BE2C (cell line): Measurements from ENCODE around the gene PRR5L.

ENCODE experiments used
- DNase-seq: peaks from one replicate; pipeline ENCODE4 v3.0.0-alpha.2; 2020
- H3K27me3 ChIP-seq: fragments of 250-450 bp; sonication (Bioruptor Pico); 2 replicates; pipeline ENCODE4 v1.5.1; 2020; ENCODE audit warnings: mild to moderate bottlenecking
- H3K36me3 ChIP-seq: fragments of 250-450 bp; sonication (Bioruptor Pico); 2 replicates; pipeline ENCODE4 v1.5.1; 2020; ENCODE audit warnings: mild to moderate bottlenecking
- H3K4me1 ChIP-seq: fragments of 250-450 bp; sonication (Bioruptor Pico); 2 replicates; pipeline ENCODE4 v1.5.1; 2020
- H3K4me3 ChIP-seq: 2 replicates; pipeline ENCODE4 v1.5.1; 2011; ENCODE audit warnings: low read depth, low read length
- H3K9me3 ChIP-seq: fragments of 250-450 bp; sonication (Bioruptor Pico); 2 replicates; pipeline ENCODE4 v1.5.1; 2020
- TF ChIP-seq, protein P1 (sequence below): IDR thresholded peaks from 2 replicates; pipeline ENCODE4 v1.5.1; 2012; ENCODE audit warnings: mild to moderate bottlenecking, low read depth, low read length

PRR5L gene

DNA sequence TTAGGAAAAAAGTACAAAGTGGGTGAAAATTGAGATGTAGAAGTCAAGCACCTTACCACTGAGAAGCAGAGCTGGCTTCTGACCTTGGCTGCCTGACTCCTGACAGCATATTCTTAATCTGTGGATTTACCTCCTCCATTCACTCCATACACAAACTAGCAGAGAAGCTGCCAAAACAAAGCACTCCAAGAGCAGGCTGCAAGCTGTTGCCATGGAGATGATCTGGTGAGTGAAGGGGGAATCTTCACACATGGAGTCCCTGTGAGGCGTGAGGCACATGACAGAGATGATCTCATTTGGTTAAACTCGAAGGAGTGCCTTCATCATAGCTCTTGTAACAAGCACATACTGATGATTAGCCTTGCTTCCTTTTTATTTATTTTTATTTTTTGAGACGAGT, 23.0 kb upstream of the PRR5L start:
- no peak overlapping the region for H3K4me3 ChIP-seq
- H3K36me3 ChIP-seq = no peaks in the 10 kb centered on the region; the same call in 1 of the 2 replicates
- H3K9me3 ChIP-seq = no peaks in the 10 kb centered on the region
- no peak for DNase-seq
- no peaks in the 10 kb centered on the region; the same call in 1 of the 2 replicates for H3K4me1 ChIP-seq
- H3K27me3 ChIP-seq = no peaks in the 10 kb centered on the region
- TF ChIP-seq, protein P1, sequence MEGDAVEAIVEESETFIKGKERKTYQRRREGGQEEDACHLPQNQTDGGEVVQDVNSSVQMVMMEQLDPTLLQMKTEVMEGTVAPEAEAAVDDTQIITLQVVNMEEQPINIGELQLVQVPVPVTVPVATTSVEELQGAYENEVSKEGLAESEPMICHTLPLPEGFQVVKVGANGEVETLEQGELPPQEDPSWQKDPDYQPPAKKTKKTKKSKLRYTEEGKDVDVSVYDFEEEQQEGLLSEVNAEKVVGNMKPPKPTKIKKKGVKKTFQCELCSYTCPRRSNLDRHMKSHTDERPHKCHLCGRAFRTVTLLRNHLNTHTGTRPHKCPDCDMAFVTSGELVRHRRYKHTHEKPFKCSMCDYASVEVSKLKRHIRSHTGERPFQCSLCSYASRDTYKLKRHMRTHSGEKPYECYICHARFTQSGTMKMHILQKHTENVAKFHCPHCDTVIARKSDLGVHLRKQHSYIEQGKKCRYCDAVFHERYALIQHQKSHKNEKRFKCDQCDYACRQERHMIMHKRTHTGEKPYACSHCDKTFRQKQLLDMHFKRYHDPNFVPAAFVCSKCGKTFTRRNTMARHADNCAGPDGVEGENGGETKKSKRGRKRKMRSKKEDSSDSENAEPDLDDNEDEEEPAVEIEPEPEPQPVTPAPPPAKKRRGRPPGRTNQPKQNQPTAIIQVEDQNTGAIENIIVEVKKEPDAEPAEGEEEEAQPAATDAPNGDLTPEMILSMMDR = no peak

DNA sequence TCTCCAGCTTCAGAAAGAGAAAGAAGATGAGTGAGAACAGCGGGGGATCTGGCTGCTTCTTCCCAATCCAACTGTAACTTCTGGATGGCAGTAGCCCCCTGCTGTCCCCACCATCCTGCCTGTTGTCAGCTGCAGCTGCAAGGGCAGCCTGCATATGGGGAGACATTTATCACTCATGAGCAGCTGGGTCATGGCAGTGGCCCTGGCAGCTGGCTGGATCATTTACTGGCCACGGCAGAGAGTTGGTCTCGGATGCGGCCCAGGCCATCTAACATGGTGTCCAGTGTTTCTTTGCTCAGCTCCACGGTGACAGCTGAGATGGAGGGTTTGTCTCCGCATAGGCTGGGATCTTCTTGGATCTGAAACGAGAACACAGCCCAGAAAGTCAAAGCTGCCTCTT, 21.7 kb upstream of the PRR5L start:
- Histone ChIP-seq H3K9me3 (no peaks in the 10 kb centered on the region), H3K4me1 (no peaks in the 10 kb centered on the region; the same call in 1 of the 2 replicates), H3K36me3 (no peaks in the 10 kb centered on the region; the same call in 1 of the 2 replicates), H3K27me3 (no peaks in the 10 kb centered on the region), H3K4me3 (no peak overlapping the region)
- TF ChIP-seq, protein P1 = no peak
- no peak for DNase-seq

DNA sequence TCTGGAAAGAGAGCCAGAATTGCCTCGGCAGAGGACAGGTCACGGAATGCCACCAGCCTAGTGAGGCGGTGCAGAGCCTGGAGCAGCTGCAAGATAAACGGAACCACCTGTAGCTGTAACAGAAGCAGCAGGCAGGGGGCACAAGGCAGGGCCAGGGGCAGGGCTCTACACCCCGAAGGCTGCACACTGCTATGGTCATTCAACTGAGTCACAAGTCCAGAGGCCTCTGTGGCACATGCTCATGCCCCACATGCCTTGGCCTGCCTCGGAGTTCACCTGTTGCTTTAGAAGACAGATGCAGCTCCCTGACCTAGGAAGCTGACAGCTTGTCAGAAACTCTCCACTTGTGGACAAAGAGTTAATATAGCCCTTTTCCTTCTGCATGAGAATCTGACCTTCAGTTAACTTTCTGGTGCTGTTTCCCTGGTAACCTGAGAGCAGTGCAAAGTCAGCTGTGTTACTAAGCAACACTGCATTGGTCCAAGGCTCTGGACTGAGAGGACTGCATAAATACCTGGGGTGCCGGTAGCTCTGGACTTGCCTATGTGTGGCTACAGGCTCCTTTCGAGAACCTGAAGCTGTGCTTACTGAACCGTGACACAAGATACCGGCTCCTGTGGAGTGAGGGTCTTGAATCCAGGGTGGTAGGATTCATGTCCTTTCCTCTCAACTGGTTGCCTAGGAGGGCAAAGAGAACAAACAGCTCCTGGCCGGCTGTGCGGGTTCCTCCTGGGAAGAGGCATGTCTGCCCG, 17.4 kb upstream of the PRR5L start:
- Histone ChIP-seq H3K36me3 (no peaks in the 10 kb centered on the region), H3K4me3 (no peak overlapping the region), H3K4me1 (no peaks in the 10 kb centered on the region), H3K27me3 (no peaks in the 10 kb centered on the region), H3K9me3 (no peaks in the 10 kb centered on the region)
- no peak for DNase-seq
- TF ChIP-seq, protein P1 = no peak

DNA sequence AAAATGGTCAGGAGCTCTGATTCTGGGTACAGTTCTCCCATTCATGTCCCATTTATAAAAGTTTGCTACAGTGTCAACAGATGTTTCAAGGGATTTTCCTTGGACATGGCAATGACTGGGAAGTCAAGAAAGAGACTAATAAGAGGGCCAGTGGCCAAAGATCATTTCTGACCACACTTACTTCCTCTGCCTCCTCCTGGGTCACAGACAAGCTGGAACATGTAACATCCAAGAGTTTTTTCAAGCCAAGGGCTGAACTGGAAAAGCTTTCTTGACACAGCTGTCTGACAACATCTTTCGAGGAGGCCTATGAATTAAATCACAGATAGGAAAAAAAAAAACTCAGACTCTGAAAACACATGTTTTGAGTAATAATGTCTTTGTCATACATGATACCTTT, 15.6 kb upstream of the PRR5L start:
- Histone ChIP-seq H3K4me3 (no peak overlapping the region), H3K4me1 (no peaks in the 10 kb centered on the region), H3K36me3 (no peaks in the 10 kb centered on the region), H3K27me3 (no peaks in the 10 kb centered on the region), H3K9me3 (no peaks in the 10 kb centered on the region)
- DNase-seq = no peak
- TF ChIP-seq, protein P1 = no peak

DNA sequence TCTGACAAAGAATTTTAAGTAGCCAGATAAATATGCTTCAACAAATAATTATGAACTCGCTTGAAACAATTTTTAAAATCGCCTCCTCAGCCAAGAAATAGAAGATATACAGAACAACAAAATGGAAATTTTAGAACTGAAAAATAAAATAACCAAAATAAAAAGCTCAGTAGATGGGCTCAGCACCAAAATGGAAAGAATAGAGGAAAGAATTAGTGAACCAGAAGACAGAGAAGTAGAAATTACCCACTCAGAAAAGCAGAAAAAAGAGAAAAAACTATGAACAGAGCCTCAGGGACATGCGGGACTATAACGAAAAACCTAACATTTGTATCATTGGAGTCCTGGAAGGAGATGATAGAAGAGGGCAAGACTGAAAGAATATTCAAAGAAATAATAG, 14.2 kb upstream of the PRR5L start:
- H3K4me1 ChIP-seq = no peaks in the 10 kb centered on the region
- DNase-seq = no peak
- H3K36me3 ChIP-seq = no peaks in the 10 kb centered on the region
- H3K9me3 ChIP-seq = no peaks in the 10 kb centered on the region
- no peaks in the 10 kb centered on the region for H3K27me3 ChIP-seq
- H3K4me3 ChIP-seq = no peak overlapping the region
- TF ChIP-seq, protein P1 = no peak

DNA sequence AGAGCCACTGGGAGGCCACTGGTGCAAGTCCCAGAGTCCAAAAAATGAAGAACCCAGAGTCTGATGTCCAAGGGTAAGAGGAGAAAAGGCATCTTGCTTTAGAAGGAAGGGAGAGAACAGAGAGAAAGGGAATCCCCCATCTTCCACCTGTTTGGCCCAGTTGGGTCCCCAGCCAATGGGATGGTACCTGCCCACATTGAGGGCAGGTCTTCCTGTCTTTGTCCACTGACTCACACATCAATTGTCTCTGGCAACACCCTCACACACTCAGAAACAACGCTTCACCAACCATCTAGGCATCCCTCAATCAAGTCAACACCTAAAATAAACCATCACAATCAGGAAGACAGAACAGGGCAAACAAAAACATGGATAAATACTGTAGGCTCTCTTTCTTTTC, 13.2 kb upstream of the PRR5L start:
- Histone ChIP-seq H3K4me1 (no peaks in the 10 kb centered on the region), H3K36me3 (no peaks in the 10 kb centered on the region), H3K27me3 (no peaks in the 10 kb centered on the region), H3K4me3 (no peak overlapping the region), H3K9me3 (no peaks in the 10 kb centered on the region)
- TF ChIP-seq, protein P1 = no peak
- DNase-seq = no peak
